Measurements from ENCODE around the gene ARL6IP5. TPM values are rescaled to one million over a fixed set of nuclear protein-coding genes. Genes with fewer than 3 reads are reported as not detected.

Gene ARL6IP5, protein sequence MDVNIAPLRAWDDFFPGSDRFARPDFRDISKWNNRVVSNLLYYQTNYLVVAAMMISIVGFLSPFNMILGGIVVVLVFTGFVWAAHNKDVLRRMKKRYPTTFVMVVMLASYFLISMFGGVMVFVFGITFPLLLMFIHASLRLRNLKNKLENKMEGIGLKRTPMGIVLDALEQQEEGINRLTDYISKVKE
- 59.0 TPM for polyA plus RNA-seq (2012; ENCODE audit: low read depth, missing spikeins)

- DNase-seq (ENCODE audit: insufficient read length, low spot score) = no peak
- FAIRE-seq = peak; percentile 85
- TF ChIP-seq TAF1 (IDR thresholded peaks at IDR 0.05; ENCODE audit: low read depth, low read length) (peak; percentile 58; the same call in 1 of the 2 replicates), POU2F2 (IDR thresholded peaks at IDR 0.05; ENCODE audit: low read depth, low read length) (peak; percentile 77; the same call in 1 of the 2 replicates), SPI1 (IDR thresholded peaks at IDR 0.05; ENCODE audit: low read depth, low read length) (peak; percentile 49), POLR2A (IDR thresholded peaks at IDR 0.05; ENCODE audit: low read depth, low read length) (0 out of 2 replicates have a peak, but pooled peaks have one; percentile 47), PAX5 (IDR thresholded peaks at IDR 0.05; ENCODE audit: insufficient read depth, low read length, severe bottlenecking) (no peak), POLR2AphosphoS5 (IDR thresholded peaks at IDR 0.05; ENCODE audit: low read depth, low read length) (0 out of 2 replicates have a peak, but pooled peaks have one; percentile 36)
Measured at GRCh38 chr3:69084326-69085167, at the start of gene ARL6IP5. Gene ARL6IP5, plus strand, starts transcription at chr3:69084937. Its CDS starts 111 bp downstream, at chr3:69085048.

DNA sequence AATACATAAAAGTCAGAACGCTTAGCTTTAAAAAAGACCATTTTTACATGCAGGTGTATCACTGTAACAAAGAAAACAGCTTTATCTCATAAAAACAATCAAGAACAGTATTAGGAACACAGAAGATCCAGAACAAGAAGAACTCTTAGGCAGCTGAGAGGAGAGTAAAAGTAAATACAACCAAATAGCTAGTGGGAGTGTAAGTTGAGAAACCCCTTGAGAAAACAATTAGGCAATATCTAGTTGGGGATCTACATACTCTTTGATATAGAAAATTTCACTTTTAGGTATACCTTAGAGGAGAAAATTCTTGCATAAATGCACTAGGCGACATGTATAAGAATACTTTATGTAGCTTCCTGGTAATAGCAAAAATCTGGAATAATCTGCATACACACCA lies 40.1 kb upstream of the ARL6IP5 start:
- no peak for TF ChIP-seq POU2F2 (IDR thresholded peaks at IDR 0.05; ENCODE audit: low read depth, low read length)
- no peak for TF ChIP-seq SPI1 (IDR thresholded peaks at IDR 0.05; ENCODE audit: low read depth, low read length)
- TF ChIP-seq POLR2A (IDR thresholded peaks at IDR 0.05; ENCODE audit: low read depth, low read length) = no peak
- no peak for TF ChIP-seq TAF1 (IDR thresholded peaks at IDR 0.05; ENCODE audit: low read depth, low read length)
- no peak for TF ChIP-seq POLR2AphosphoS5 (IDR thresholded peaks at IDR 0.05; ENCODE audit: low read depth, low read length)
- no peak for TF ChIP-seq PAX5 (IDR thresholded peaks at IDR 0.05; ENCODE audit: insufficient read depth, low read length, severe bottlenecking)
- no peak for DNase-seq (ENCODE audit: insufficient read length, low spot score)
- FAIRE-seq = no peak

DNA sequence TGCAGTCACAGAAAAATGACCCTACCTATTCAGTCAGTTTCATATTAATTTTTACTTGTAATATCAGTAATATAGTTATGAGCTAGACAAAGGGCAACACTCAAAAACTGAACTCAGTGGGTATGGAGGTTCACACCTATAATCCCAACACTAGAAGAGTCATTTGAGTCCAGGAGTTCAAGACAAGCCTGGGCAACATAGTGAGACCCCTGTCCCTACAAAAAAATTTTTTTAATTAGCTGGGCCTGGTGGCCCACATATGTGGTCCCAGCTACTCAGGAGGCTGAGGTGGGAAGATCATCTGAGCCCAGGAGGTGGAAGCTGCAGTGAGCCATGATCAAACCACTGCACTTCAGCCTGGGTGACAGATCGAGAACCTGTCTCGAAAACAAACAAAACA lies 35.7 kb upstream of the ARL6IP5 start:
- TF ChIP-seq POLR2AphosphoS5 (IDR thresholded peaks at IDR 0.05; ENCODE audit: low read depth, low read length) = no peak
- no peak for DNase-seq (ENCODE audit: insufficient read length, low spot score)
- no peak for FAIRE-seq

- no peak for TF ChIP-seq SPI1 (IDR thresholded peaks at IDR 0.05; ENCODE audit: low read depth, low read length)
- TF ChIP-seq PAX5 (IDR thresholded peaks at IDR 0.05; ENCODE audit: insufficient read depth, low read length, severe bottlenecking) = peak; percentile 79
- peak; percentile 71 for TF ChIP-seq POLR2A (IDR thresholded peaks at IDR 0.05; ENCODE audit: low read depth, low read length)
- TF ChIP-seq TAF1 (IDR thresholded peaks at IDR 0.05; ENCODE audit: low read depth, low read length) = peak; percentile 48; the same call in 1 of the 2 replicates
- TF ChIP-seq POU2F2 (IDR thresholded peaks at IDR 0.05; ENCODE audit: low read depth, low read length) = peak; percentile 43; the same call in 1 of the 2 replicates
- peak; percentile 69 for TF ChIP-seq POLR2AphosphoS5 (IDR thresholded peaks at IDR 0.05; ENCODE audit: low read depth, low read length)
- FAIRE-seq (peak; percentile 100), DNase-seq (ENCODE audit: insufficient read length, low spot score) (peak; percentile 61)
Measured at GRCh38 chr3:69051756-69052471, 32.8 kb upstream of the ARL6IP5 start, which contains the start of gene TMF1. Gene TMF1, minus strand, starts transcription at chr3:69052333. Its CDS starts 247 bp downstream, at chr3:69052086.

GRCh38 chr3:69052472-69052898 lies 32.3 kb upstream of the ARL6IP5 start:
- no peak for DNase-seq (ENCODE audit: insufficient read length, low spot score)
- FAIRE-seq = no peak

GRCh38 chr3:69058180-69058946 lies 26.4 kb upstream of the ARL6IP5 start:
- TF ChIP-seq POLR2A (IDR thresholded peaks at IDR 0.05; ENCODE audit: low read depth, low read length) (no peak), SPI1 (IDR thresholded peaks at IDR 0.05; ENCODE audit: low read depth, low read length) (peak; percentile 96)
- no peak for DNase-seq (ENCODE audit: insufficient read length, low spot score)
- FAIRE-seq = peak; percentile 88

More at GRCh38 chr3:69052472-69052898, 32.3 kb upstream of the ARL6IP5 start:
- no peak for TF ChIP-seq TAF1 (IDR thresholded peaks at IDR 0.05; ENCODE audit: low read depth, low read length)
- no peak for TF ChIP-seq SPI1 (IDR thresholded peaks at IDR 0.05; ENCODE audit: low read depth, low read length)
- TF ChIP-seq POU2F2 (IDR thresholded peaks at IDR 0.05; ENCODE audit: low read depth, low read length) = no peak
- no peak for TF ChIP-seq POLR2AphosphoS5 (IDR thresholded peaks at IDR 0.05; ENCODE audit: low read depth, low read length)
- TF ChIP-seq POLR2A (IDR thresholded peaks at IDR 0.05; ENCODE audit: low read depth, low read length) = no peak
- no peak for TF ChIP-seq PAX5 (IDR thresholded peaks at IDR 0.05; ENCODE audit: insufficient read depth, low read length, severe bottlenecking)

- DNase-seq (ENCODE audit: insufficient read length, low spot score) (no peak), FAIRE-seq (no peak)
- TF ChIP-seq POLR2AphosphoS5 (IDR thresholded peaks at IDR 0.05; ENCODE audit: low read depth, low read length) = no peak
- no peak for TF ChIP-seq PAX5 (IDR thresholded peaks at IDR 0.05; ENCODE audit: insufficient read depth, low read length, severe bottlenecking)
- no peak for TF ChIP-seq TAF1 (IDR thresholded peaks at IDR 0.05; ENCODE audit: low read depth, low read length)
- no peak for TF ChIP-seq POLR2A (IDR thresholded peaks at IDR 0.05; ENCODE audit: low read depth, low read length)
- no peak for TF ChIP-seq SPI1 (IDR thresholded peaks at IDR 0.05; ENCODE audit: low read depth, low read length)
Measured at GRCh38 chr3:69058947-69059224, 25.9 kb upstream of the ARL6IP5 start.

- no peak for FAIRE-seq
- no peak for DNase-seq (ENCODE audit: insufficient read length, low spot score)
- TF ChIP-seq TAF1 (IDR thresholded peaks at IDR 0.05; ENCODE audit: low read depth, low read length) (no peak), POLR2AphosphoS5 (IDR thresholded peaks at IDR 0.05; ENCODE audit: low read depth, low read length) (no peak), POU2F2 (IDR thresholded peaks at IDR 0.05; ENCODE audit: low read depth, low read length) (no peak), POLR2A (IDR thresholded peaks at IDR 0.05; ENCODE audit: low read depth, low read length) (no peak)
Measured at GRCh38 chr3:69059688-69060087, 25.0 kb upstream of the ARL6IP5 start.

DNA sequence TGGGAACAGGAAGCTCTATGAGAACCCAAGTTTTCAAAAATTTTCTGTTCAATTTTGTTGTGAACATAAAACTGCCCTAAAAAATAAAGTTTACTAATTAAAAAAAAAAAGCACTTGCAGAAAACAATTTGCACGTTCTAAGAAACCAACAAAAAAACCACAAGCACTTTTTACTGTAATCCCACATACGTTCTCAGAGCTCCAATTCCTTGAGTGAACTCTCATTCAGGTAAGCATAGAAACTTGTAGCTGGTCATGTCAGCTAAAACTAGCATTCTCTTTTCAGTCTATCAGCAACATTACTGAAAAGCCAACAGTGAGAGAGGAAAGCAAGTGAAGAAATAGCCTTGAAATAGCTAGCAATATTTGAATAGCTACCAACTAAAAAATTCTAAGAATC lies 21.1 kb upstream of the ARL6IP5 start:
- FAIRE-seq = no peak
- TF ChIP-seq POLR2A (IDR thresholded peaks at IDR 0.05; ENCODE audit: low read depth, low read length) = no peak
- no peak for TF ChIP-seq POU2F2 (IDR thresholded peaks at IDR 0.05; ENCODE audit: low read depth, low read length)
- no peak for TF ChIP-seq SPI1 (IDR thresholded peaks at IDR 0.05; ENCODE audit: low read depth, low read length)
- no peak for TF ChIP-seq PAX5 (IDR thresholded peaks at IDR 0.05; ENCODE audit: insufficient read depth, low read length, severe bottlenecking)
- no peak for TF ChIP-seq POLR2AphosphoS5 (IDR thresholded peaks at IDR 0.05; ENCODE audit: low read depth, low read length)
- no peak for TF ChIP-seq TAF1 (IDR thresholded peaks at IDR 0.05; ENCODE audit: low read depth, low read length)
- DNase-seq (ENCODE audit: insufficient read length, low spot score) = no peak

All from GM12891 (cell line).